Naive thymus-derived CD4-positive, alpha-beta T cell (primary cell): Measurements from ENCODE around the gene CRELD2. TPM values are rescaled to one million over a fixed set of nuclear protein-coding genes. Genes with fewer than 3 reads are reported as not detected.

Experiments used
- ATAC-seq: fragments of 150-1000 bp; cut with Tn5 transposase; 2 replicates; pipeline ENCODE4 v1.10.0; 2021; ENCODE audit warnings: mild to moderate bottlenecking, moderate library complexity
- CTCF ChIA-PET: fragments of 350-600 bp; sonication (Branson Sonifier 250); formaldehyde crosslinking; loops from one replicate; lab custom pipeline; 2021; ENCODE audit warnings: antibody characterized with exemption; lab: Charles Lee
- POLR2A ChIA-PET: fragments of 350-600 bp; sonication (Branson Sonifier 250); formaldehyde crosslinking; loops from one replicate; lab custom pipeline; 2021; ENCODE audit warnings: antibody characterized with exemption, inconsistent platforms; lab: Charles Lee
- DNase-seq, 9 donors: peaks; one replicate each; pipeline versions ENCODE4 v3.0.0 to v3.0.0-alpha.2; 2020 to 2022; ENCODE audit warnings: mixed read lengths in 1 of 9
- H3K27ac ChIP-seq: one replicate; pipeline ENCODE4 v1.7.0; 2013; ENCODE audit warnings: mild to moderate bottlenecking, low read depth, low read length, moderate library complexity
- H3K27me3 ChIP-seq, 2 donors: one replicate each; pipeline ENCODE4 v1.7.0; 2013; ENCODE audit warnings: low read length in 2 of 2, mild to moderate bottlenecking in 2 of 2, moderate library complexity in 2 of 2; ENCODE audit not compliant: control insufficient read depth in 2 of 2, insufficient read depth in 2 of 2
- H3K36me3 ChIP-seq, 3 experiments: 1 replicate in 2 of 3; 2 replicates in 1 of 3; pipeline ENCODE4 v1.7.0; 2013; ENCODE audit warnings: low read length in 3 of 3, mild to moderate bottlenecking in 3 of 3, moderate library complexity in 1 of 3; ENCODE audit not compliant: insufficient read depth in 3 of 3, control insufficient read depth in 2 of 3
- H3K4me1 ChIP-seq, 2 donors: one replicate each; pipeline ENCODE4 v1.7.0; 2013; ENCODE audit warnings: low read length in 2 of 2, mild to moderate bottlenecking in 2 of 2, moderate library complexity in 1 of 2; ENCODE audit not compliant: control insufficient read depth in 2 of 2, insufficient read depth in 2 of 2
- H3K4me3 ChIP-seq: 2 replicates; pipeline ENCODE4 v1.7.0; 2013; ENCODE audit warnings: mild to moderate bottlenecking, low read length
- H3K9me3 ChIP-seq, 3 experiments: 1 replicate in 2 of 3; 2 replicates in 1 of 3; pipeline ENCODE4 v1.7.0; 2013; ENCODE audit warnings: low read length in 3 of 3; ENCODE audit not compliant: control insufficient read depth in 2 of 3
- H3K27ac Mint-ChIP-seq, 9 donors: one replicate each; pipeline ENCODE4 v1.8.0; 2020 to 2022; ENCODE audit warnings: mixed read lengths in 9 of 9, mild to moderate bottlenecking in 8 of 9, moderate library complexity in 5 of 9, inconsistent platforms in 2 of 9
- H3K27me3 Mint-ChIP-seq, 5 donors: one replicate each; pipeline ENCODE4 v1.8.0; 2021 to 2022; ENCODE audit warnings: mixed read lengths in 5 of 5, mild to moderate bottlenecking in 1 of 5
- H3K36me3 Mint-ChIP-seq, 5 donors: one replicate each; pipeline ENCODE4 v1.8.0; 2020 to 2022; ENCODE audit warnings: mixed read lengths in 5 of 5, mild to moderate bottlenecking in 3 of 5, inconsistent platforms in 1 of 5
- H3K4me1 Mint-ChIP-seq, 7 donors: one replicate each; pipeline ENCODE4 v1.8.0; 2020 to 2022; ENCODE audit warnings: mixed read lengths in 7 of 7, mild to moderate bottlenecking in 3 of 7, inconsistent platforms in 1 of 7
- H3K4me3 Mint-ChIP-seq, 10 donors: one replicate each; pipeline ENCODE4 v1.8.0; 2020 to 2022; ENCODE audit warnings: mild to moderate bottlenecking in 10 of 10, mixed read lengths in 10 of 10, moderate library complexity in 6 of 10, inconsistent platforms in 2 of 10
- H3K9me3 Mint-ChIP-seq, 11 donors: one replicate each; pipeline ENCODE4 v1.8.0; 2020 to 2022; ENCODE audit warnings: mixed read lengths in 11 of 11, mild to moderate bottlenecking in 4 of 11, inconsistent platforms in 1 of 11, moderate library complexity in 1 of 11
- intact Hi-C, 2 donors: fragments of 100-400 bp; cut with micrococcal nuclease; formaldehyde crosslinking; loops; one replicate each; pipeline ENCODE4 v1.15.1; 2023
- polyA plus RNA-seq, 2 donors: library from polyadenylated mRNA; unstranded; fragments of 300-500 nt; fragmentation: Illumina TruSeq; gene quantifications; one replicate each; pipeline ENCODE4 v1.2.3, GENCODE V29; 2021
- total RNA-seq, 6 experiments: library from RNA in 5 of 6; stranded (reverse) in 5 of 6; gene quantifications; 1 replicate in 5 of 6; 2 replicates in 1 of 6; pipeline ENCODE4 v1.2.3 and lab custom pipeline; 2021 to 2026

The CRELD2 gene
- total and polyA plus RNA-seq, 7 experiments from 2014 or later, result 19.7 to 80.9 (median 30.7) TPM

GRCh38 chr22:49953680-49954344 lies 35.4 kb downstream of the CRELD2 start:
- no peak for ATAC-seq
- no peaks in the 10 kb centered on the region for H3K27me3 Mint-ChIP-seq
- no peak overlapping the region for H3K4me3 Mint-ChIP-seq
- H3K4me1 ChIP-seq, result no peaks in the 10 kb centered on the region
- no peaks in the 10 kb centered on the region for H3K36me3 ChIP-seq
- no peaks in the 10 kb centered on the region for H3K9me3 ChIP-seq
- DNase-seq, result no peak
- no peak overlapping the region for H3K27ac ChIP-seq
- ChIA-PET POLR2A (interaction anchor here (1.9 kb wide), 1 partner anchor 8 kb away, joined by 6 read pairs; no protein-coding TSS in a partner anchor), CTCF (no interaction called here)
- H3K4me1 Mint-ChIP-seq, result peaks cover 0 to 4% (median under 1%) of the 10 kb centered on the region in 7 donors
- H3K9me3 Mint-ChIP-seq, result no peaks in the 10 kb centered on the region
- no peaks in the 10 kb centered on the region for H3K36me3 Mint-ChIP-seq
- intact Hi-C loops, result no loop called here
- no peaks in the 10 kb centered on the region for H3K27me3 ChIP-seq
- H3K27ac Mint-ChIP-seq, result no peak overlapping the region
- H3K4me3 ChIP-seq, result no peak overlapping the region

- H3K27me3 ChIP-seq, result no peaks in the 10 kb centered on the region
- Mint-ChIP-seq H3K36me3 (no peaks in the 10 kb centered on the region), H3K27me3 (no peaks in the 10 kb centered on the region), H3K4me1 (peaks cover 0 to 7% (median 2%) of the 10 kb centered on the region in 7 donors), H3K27ac (no peak overlapping the region), H3K4me3 (no peak overlapping the region), H3K9me3 (no peaks in the 10 kb centered on the region)
- ATAC-seq (no peak), DNase-seq (no peak)
- H3K36me3 ChIP-seq, result no peaks in the 10 kb centered on the region
- intact Hi-C loops, result no loop called here
- no peaks in the 10 kb centered on the region for H3K9me3 ChIP-seq
- no peak overlapping the region for H3K27ac ChIP-seq
- POLR2A ChIA-PET, result interaction anchor here (1.9 kb wide), 1 partner anchor 9 kb away, joined by 6 read pairs; no protein-coding TSS in a partner anchor
- CTCF ChIA-PET, result no interaction called here
- no peaks in the 10 kb centered on the region for H3K4me1 ChIP-seq
- no peak overlapping the region for H3K4me3 ChIP-seq
Observed at GRCh38 chr22:49954354-49954753, 35.9 kb downstream of the CRELD2 start.

GRCh38 chr22:49954991-49955580 lies 36.7 kb downstream of the CRELD2 start:
- Mint-ChIP-seq H3K4me1 (peaks cover 0 to 11% (median 3%) of the 10 kb centered on the region in 7 donors), H3K9me3 (no peaks in the 10 kb centered on the region), H3K36me3 (no peaks in the 10 kb centered on the region), H3K27ac (no peak overlapping the region), H3K4me3 (no peak overlapping the region), H3K27me3 (no peaks in the 10 kb centered on the region)
- Histone ChIP-seq H3K27ac (no peak overlapping the region), H3K4me1 (peaks cover 0 to 5% of the 10 kb centered on the region in 2 donors), H3K9me3 (no peaks in the 10 kb centered on the region), H3K27me3 (no peaks in the 10 kb centered on the region), H3K36me3 (no peaks in the 10 kb centered on the region), H3K4me3 (no peak overlapping the region)
- CTCF ChIA-PET, result no interaction called here
- POLR2A ChIA-PET, result interaction anchor here (1.5 to 1.9 kb wide), 2 partner anchors 9 to 11 kb away, joined by 6 read pairs; no protein-coding TSS in a partner anchor
- intact Hi-C loops, result no loop called here
- DNase-seq (no peak), ATAC-seq (no peak)

- Mint-ChIP-seq H3K9me3 (no peaks in the 10 kb centered on the region), H3K36me3 (no peaks in the 10 kb centered on the region), H3K4me1 (peaks cover 0 to 11% (median 3%) of the 10 kb centered on the region in 7 donors), H3K4me3 (no peak overlapping the region), H3K27ac (no peak overlapping the region), H3K27me3 (no peaks in the 10 kb centered on the region)
- Histone ChIP-seq H3K9me3 (no peaks in the 10 kb centered on the region), H3K4me3 (no peak overlapping the region), H3K27me3 (no peaks in the 10 kb centered on the region), H3K27ac (no peak overlapping the region), H3K4me1 (peaks cover 0 to 5% of the 10 kb centered on the region in 2 donors), H3K36me3 (no peaks in the 10 kb centered on the region)
- ATAC-seq, result no peak
- POLR2A ChIA-PET, result interaction anchor here (0.7 to 1.9 kb wide), 4 partner anchors 10 to 19 kb away, joined by 3 to 6 read pairs (median 4); no protein-coding TSS in a partner anchor
- intact Hi-C loops, result no loop called here
- DNase-seq, result no peak
- CTCF ChIA-PET, result interaction anchor here (0.9 kb wide), 1 partner anchor 19 kb away, joined by 3 read pairs; no protein-coding TSS in a partner anchor
Observed at GRCh38 chr22:49955581-49956417, 37.4 kb downstream of the CRELD2 start.

GRCh38 chr22:49956418-49956770 lies 38.0 kb downstream of the CRELD2 start:
- no peaks in the 10 kb centered on the region for H3K36me3 Mint-ChIP-seq
- no peak for ATAC-seq
- no peak overlapping the region for H3K4me3 Mint-ChIP-seq
- no peaks in the 10 kb centered on the region for H3K9me3 Mint-ChIP-seq
- Histone ChIP-seq H3K4me3 (no peak overlapping the region), H3K9me3 (no peaks in the 10 kb centered on the region), H3K4me1 (peaks cover 0 to 5% of the 10 kb centered on the region in 2 donors), H3K27me3 (no peaks in the 10 kb centered on the region), H3K27ac (no peak overlapping the region), H3K36me3 (peaks cover 0 to under 1% (median 0%) of the 10 kb centered on the region in 3 experiments)
- peaks cover 0 to 11% (median 3%) of the 10 kb centered on the region in 7 donors for H3K4me1 Mint-ChIP-seq
- CTCF ChIA-PET, result interaction anchor here (0.9 kb wide), 1 partner anchor 20 kb away, joined by 3 read pairs; no protein-coding TSS in a partner anchor
- intact Hi-C loops, result no loop called here
- H3K27me3 Mint-ChIP-seq, result no peaks in the 10 kb centered on the region
- POLR2A ChIA-PET, result interaction anchor here (0.7 to 1.5 kb wide), 3 partner anchors 10 to 20 kb away, joined by 3 to 6 read pairs (median 3); no protein-coding TSS in a partner anchor
- peak overlapping the region in 1 of 9 donors; percentile 25 for H3K27ac Mint-ChIP-seq
- DNase-seq, result no peak
